Mesendoderm (in vitro differentiated cells): ENCODE results near the gene LCP2.
"Not testable (repeated sequence)": the region's sequence is repeated elsewhere in the genome, so short reads cannot be mapped to it uniquely, and the experiment has no call there.

ENCODE experiments used
- DNase-seq: peaks from one replicate; pipeline ENCODE4 v3.0.0; 2013
- H2AK5ac ChIP-seq: 2 replicates; pipeline ENCODE4 v1.6.1; 2013; ENCODE audit warnings: low read length, inconsistent platforms
- H2BK120ac ChIP-seq: 2 replicates; pipeline ENCODE4 v1.6.1; 2013; ENCODE audit warnings: low read depth, mild to moderate bottlenecking, low read length, moderate library complexity, mixed read lengths
- H2BK15ac ChIP-seq: replicated peaks from 2 replicates; pipeline ENCODE4 v1.6.1; 2013; ENCODE audit warnings: low read depth, mild to moderate bottlenecking, moderate library complexity
- H2BK5ac ChIP-seq: 2 replicates; pipeline ENCODE4 v1.6.1; 2013; ENCODE audit warnings: low read length, inconsistent platforms
- H3K18ac ChIP-seq: 2 replicates; pipeline ENCODE4 v1.6.1; 2013; ENCODE audit warnings: mild to moderate bottlenecking, low read length, mixed read lengths
- H3K23ac ChIP-seq: one replicate; pipeline ENCODE4 v1.6.1; 2013; ENCODE audit warnings: low read length
- H3K27ac ChIP-seq: 2 replicates; pipeline ENCODE4 v1.5.1; 2013; ENCODE audit warnings: low read depth, mild to moderate bottlenecking, inconsistent platforms, low read length, moderate library complexity
- H3K27me3 ChIP-seq: 2 replicates; pipeline ENCODE4 v1.6.1; 2013; ENCODE audit warnings: low read length, control low read depth, mild to moderate bottlenecking, inconsistent platforms; ENCODE audit not compliant: insufficient read depth, poor library complexity
- H3K36me3 ChIP-seq: 2 replicates; pipeline ENCODE4 v1.6.1; 2013; ENCODE audit warnings: low read length, inconsistent platforms; ENCODE audit not compliant: control insufficient read depth, insufficient read depth
- H3K4ac ChIP-seq: one replicate; pipeline ENCODE4 v1.6.1; 2013; ENCODE audit warnings: low read depth, mild to moderate bottlenecking, low read length, moderate library complexity
- H3K4me1 ChIP-seq: 2 replicates; pipeline ENCODE4 v1.6.1; 2013; ENCODE audit warnings: low read depth, low read length, inconsistent platforms; ENCODE audit not compliant: control insufficient read depth
- H3K4me2 ChIP-seq: 2 replicates; pipeline ENCODE4 v1.6.1; 2013; ENCODE audit warnings: low read length
- H3K4me3 ChIP-seq: 2 replicates; pipeline ENCODE4 v1.5.1; 2013; ENCODE audit warnings: mild to moderate bottlenecking, low read length
- H3K56ac ChIP-seq: one replicate; pipeline ENCODE4 v1.6.1; 2013; ENCODE audit warnings: low read length
- H3K79me1 ChIP-seq: 2 replicates; pipeline ENCODE4 v1.6.1; 2013; ENCODE audit warnings: low read length, inconsistent platforms
- H3K79me2 ChIP-seq: 2 replicates; pipeline ENCODE4 v1.6.1; 2013; ENCODE audit warnings: mild to moderate bottlenecking, low read length; ENCODE audit not compliant: control insufficient read depth, insufficient read depth
- H3K9ac ChIP-seq: 2 replicates; pipeline ENCODE4 v1.6.1; 2013; ENCODE audit warnings: low read length, inconsistent platforms
- H4K5ac ChIP-seq: one replicate; pipeline ENCODE4 v1.6.1; 2013; ENCODE audit warnings: low read length
- H4K8ac ChIP-seq: one replicate; pipeline ENCODE4 v1.6.1; 2013; ENCODE audit warnings: low read depth, mild to moderate bottlenecking, control low read depth, low read length, moderate library complexity
- WGBS: extraction: QIAGEN DNeasy Blood & Tissue Kit; methylation state at CpG from one replicate; pipeline ENCODE4 v1.1.7; 2013; ENCODE audit warnings: low lambda C conversion rate, missing lambda C conversion rate; ENCODE audit not compliant: insufficient coverage; ENCODE audit errors: extremely low coverage; 5-methylcytosine and 5-hydroxymethylcytosine counted together

LCP2 gene

GRCh38 chr5:170252720-170253350, 44.7 kb downstream of the LCP2 start:
- DNase-seq, result no peak
- no peak overlapping the region for H3K27ac ChIP-seq
- H3K27me3 ChIP-seq, result no peaks in the 10 kb centered on the region
- H3K79me2 ChIP-seq, result no peaks in the 10 kb centered on the region
- H2BK15ac ChIP-seq, result no peak overlapping the region
- WGBS, result no CpG with 5 or more reads among the region's 9 CpGs
- no peak overlapping the region for H2AK5ac ChIP-seq
- H3K18ac ChIP-seq, result no peak overlapping the region
- H3K23ac ChIP-seq, result no peak overlapping the region
- no peak overlapping the region for H3K9ac ChIP-seq
- H3K56ac ChIP-seq, result no peak overlapping the region
- H3K4me1 ChIP-seq, result no peaks in the 10 kb centered on the region
- no peak overlapping the region for H3K4ac ChIP-seq
- H3K79me1 ChIP-seq, result no peaks in the 10 kb centered on the region
- no peak overlapping the region for H2BK120ac ChIP-seq
- no peak overlapping the region for H3K4me2 ChIP-seq
- no peak overlapping the region for H2BK5ac ChIP-seq
- H3K4me3 ChIP-seq, result no peak overlapping the region
- no peaks in the 10 kb centered on the region for H3K36me3 ChIP-seq
- H4K5ac ChIP-seq, result no peak overlapping the region
- H4K8ac ChIP-seq, result no peak overlapping the region

GRCh38 chr5:170252109-170252508, 45.5 kb downstream of the LCP2 start:
- Histone ChIP-seq H3K4me1 (no peaks in the 10 kb centered on the region), H3K18ac (no peak overlapping the region)
- no CpG with 5 or more reads among the region's 3 CpGs for WGBS

GRCh38 chr5:170251462-170251861, 46.1 kb downstream of the LCP2 start:
- H3K36me3 ChIP-seq, result no peaks in the 10 kb centered on the region
- no peaks in the 10 kb centered on the region for H3K27me3 ChIP-seq
- H3K4ac ChIP-seq, result no peak overlapping the region
- no peak overlapping the region for H3K4me3 ChIP-seq
- H3K56ac ChIP-seq, result no peak overlapping the region
- no peak overlapping the region for H3K18ac ChIP-seq
- no peak overlapping the region for H2BK5ac ChIP-seq
- H3K27ac ChIP-seq, result no peak overlapping the region
- no peaks in the 10 kb centered on the region for H3K79me2 ChIP-seq
- H4K5ac ChIP-seq, result no peak overlapping the region
- H4K8ac ChIP-seq, result no peak overlapping the region
- H3K4me1 ChIP-seq, result no peaks in the 10 kb centered on the region
- no peak overlapping the region for H2BK120ac ChIP-seq
- no peak overlapping the region for H2AK5ac ChIP-seq
- DNase-seq, result no peak
- no peaks in the 10 kb centered on the region for H3K79me1 ChIP-seq
- no peak overlapping the region for H3K4me2 ChIP-seq
- no CpG with 5 or more reads among the region's 2 CpGs for WGBS
- H3K23ac ChIP-seq, result no peak overlapping the region
- no peak overlapping the region for H3K9ac ChIP-seq
- H2BK15ac ChIP-seq, result no peak overlapping the region

More at GRCh38 chr5:170252109-170252508, 45.5 kb downstream of the LCP2 start:
- Histone ChIP-seq H3K4ac (no peak overlapping the region), H3K27ac (no peak overlapping the region), H3K9ac (no peak overlapping the region), H3K56ac (no peak overlapping the region), H3K27me3 (no peaks in the 10 kb centered on the region), H3K4me2 (no peak overlapping the region), H3K79me2 (no peaks in the 10 kb centered on the region), H2BK15ac (no peak overlapping the region), H3K36me3 (no peaks in the 10 kb centered on the region), H3K79me1 (no peaks in the 10 kb centered on the region), H4K8ac (no peak overlapping the region), H3K4me3 (no peak overlapping the region), H2BK5ac (no peak overlapping the region), H4K5ac (no peak overlapping the region), H2AK5ac (no peak overlapping the region), H3K23ac (no peak overlapping the region), H2BK120ac (no peak overlapping the region)
- DNase-seq, result no peak

GRCh38 chr5:170250810-170251317, 46.7 kb downstream of the LCP2 start:
- H4K8ac ChIP-seq, result no peak overlapping the region
- H3K4me3 ChIP-seq, result no peak overlapping the region
- no peak overlapping the region for H4K5ac ChIP-seq
- H3K4ac ChIP-seq, result no peak overlapping the region
- no peaks in the 10 kb centered on the region for H3K79me2 ChIP-seq
- H3K27me3 ChIP-seq, result no peaks in the 10 kb centered on the region
- H3K9ac ChIP-seq, result no peak overlapping the region
- H3K18ac ChIP-seq, result no peak overlapping the region
- no peak overlapping the region for H3K27ac ChIP-seq
- WGBS, result no CpG with 5 or more reads among the region's 3 CpGs
- no peak overlapping the region for H2AK5ac ChIP-seq
- DNase-seq, result no peak
- H3K36me3 ChIP-seq, result no peaks in the 10 kb centered on the region
- H3K4me1 ChIP-seq, result no peaks in the 10 kb centered on the region
- no peak overlapping the region for H2BK15ac ChIP-seq
- no peak overlapping the region for H3K56ac ChIP-seq
- H3K4me2 ChIP-seq, result no peak overlapping the region
- H3K23ac ChIP-seq, result no peak overlapping the region
- no peaks in the 10 kb centered on the region for H3K79me1 ChIP-seq
- no peak overlapping the region for H2BK5ac ChIP-seq
- H2BK120ac ChIP-seq, result no peak overlapping the region

- no peaks in the 10 kb centered on the region for H3K27me3 ChIP-seq
- no peaks in the 10 kb centered on the region for H3K4me1 ChIP-seq
- H3K79me1 ChIP-seq, result no peaks in the 10 kb centered on the region
- H3K18ac ChIP-seq, result no peak overlapping the region
- no peak overlapping the region for H3K9ac ChIP-seq
- no peak overlapping the region for H3K56ac ChIP-seq
- no peak overlapping the region for H2BK5ac ChIP-seq
- H3K79me2 ChIP-seq, result no peaks in the 10 kb centered on the region
- no peak overlapping the region for H3K27ac ChIP-seq
- no peak overlapping the region for H3K4ac ChIP-seq
- no peak overlapping the region for H3K23ac ChIP-seq
- no peaks in the 10 kb centered on the region for H3K36me3 ChIP-seq
- no peak overlapping the region for H3K4me2 ChIP-seq
- WGBS, result no CpG with 5 or more reads among the region's 4 CpGs
- no peak overlapping the region for H4K8ac ChIP-seq
- no peak overlapping the region for H4K5ac ChIP-seq
- no peak overlapping the region for H2AK5ac ChIP-seq
- no peak overlapping the region for H3K4me3 ChIP-seq
- H2BK120ac ChIP-seq, result no peak overlapping the region
- no peak overlapping the region for H2BK15ac ChIP-seq
- DNase-seq, result no peak
Observed at GRCh38 chr5:170249355-170249754, 48.2 kb downstream of the LCP2 start.

GRCh38 chr5:170248931-170249227, 48.7 kb downstream of the LCP2 start:
- H4K8ac ChIP-seq, H2BK120ac ChIP-seq, H3K36me3 ChIP-seq, H3K18ac ChIP-seq, H3K4ac ChIP-seq, H2BK15ac ChIP-seq, H3K79me1 ChIP-seq, H2AK5ac ChIP-seq, H3K27ac ChIP-seq, H4K5ac ChIP-seq, DNase-seq, H3K4me1 ChIP-seq, H3K4me2 ChIP-seq, H3K4me3 ChIP-seq, H3K56ac ChIP-seq, H3K23ac ChIP-seq, H2BK5ac ChIP-seq, H3K79me2 ChIP-seq, H3K27me3 ChIP-seq, H3K9ac ChIP-seq: not testable (repeated sequence)
- WGBS, result no CpG with 5 or more reads among the region's 4 CpGs
